H9 (cell line): ENCODE results near the gene ABHD14A. TPM values are rescaled to one million over a fixed set of nuclear protein-coding genes. Genes with fewer than 3 reads are reported as not detected.

Experiments used
- DNase-seq: peaks from one replicate; pipeline ENCODE4 v3.0.0-alpha.2; 2017
- H2AFZ ChIP-seq: one replicate; pipeline ENCODE4 v1.6.1; 2013; ENCODE audit warnings: mild to moderate bottlenecking, low read length, control low read depth, moderate library complexity
- H2AK5ac ChIP-seq: 2 replicates; pipeline ENCODE4 v1.6.1; 2013; ENCODE audit warnings: low read length, control low read depth, mixed read lengths; ENCODE audit not compliant: insufficient read length
- H2BK120ac ChIP-seq: one replicate; pipeline ENCODE4 v1.6.1; 2013; ENCODE audit warnings: low read depth, mild to moderate bottlenecking, low read length, control low read depth, inconsistent platforms; ENCODE audit not compliant: poor library complexity, severe bottlenecking
- H2BK12ac ChIP-seq: 2 replicates; pipeline ENCODE4 v1.6.1; 2013; ENCODE audit warnings: low read length, control low read depth, mixed read lengths, low read depth; ENCODE audit not compliant: insufficient read length
- H2BK15ac ChIP-seq: 2 replicates; pipeline ENCODE4 v1.6.1; 2013; ENCODE audit warnings: low read depth, low read length, control low read depth
- H2BK20ac ChIP-seq: one replicate; pipeline ENCODE4 v1.6.1; 2013; ENCODE audit warnings: low read depth, mild to moderate bottlenecking, low read length, control low read depth, inconsistent platforms; ENCODE audit not compliant: poor library complexity, severe bottlenecking
- H2BK5ac ChIP-seq: 2 replicates; pipeline ENCODE4 v1.6.1; 2013; ENCODE audit warnings: low read length, control low read depth, mixed read lengths; ENCODE audit not compliant: insufficient read length
- H3K14ac ChIP-seq: 2 replicates; pipeline ENCODE4 v1.6.1; 2013; ENCODE audit warnings: low read length, control low read depth; ENCODE audit not compliant: insufficient read depth
- H3K18ac ChIP-seq: 2 replicates; pipeline ENCODE4 v1.6.1; 2013; ENCODE audit warnings: low read depth, mild to moderate bottlenecking, mixed read lengths, low read length, control low read depth; ENCODE audit not compliant: insufficient read length
- H3K23ac ChIP-seq: 2 replicates; pipeline ENCODE4 v1.6.1; 2013; ENCODE audit warnings: low read length, control low read depth, mixed read lengths, low read depth; ENCODE audit not compliant: insufficient read length
- H3K23me2 ChIP-seq: 2 replicates; pipeline ENCODE4 v1.6.1; 2013; ENCODE audit warnings: low read depth, mild to moderate bottlenecking, mixed read lengths, low read length, control low read depth; ENCODE audit not compliant: insufficient read length, poor library complexity, severe bottlenecking
- H3K27ac ChIP-seq: 2 replicates; pipeline ENCODE4 v1.5.1; 2013; ENCODE audit warnings: low read length, control low read depth, mixed read lengths, low read depth; ENCODE audit not compliant: insufficient read length
- H3K27me3 ChIP-seq: 2 replicates; pipeline ENCODE4 v1.6.1; 2013; ENCODE audit warnings: low read length, control low read depth, inconsistent platforms; ENCODE audit not compliant: insufficient read depth
- H3K4ac ChIP-seq: 2 replicates; pipeline ENCODE4 v1.6.1; 2013; ENCODE audit warnings: low read depth, mild to moderate bottlenecking, control low read depth, inconsistent platforms, low read length, moderate library complexity
- H3K4me1 ChIP-seq: 2 replicates; pipeline ENCODE4 v1.6.1; 2013; ENCODE audit warnings: low read length, control low read depth, inconsistent platforms; ENCODE audit not compliant: insufficient read depth
- H3K4me2 ChIP-seq: 2 replicates; pipeline ENCODE4 v1.6.1; 2013; ENCODE audit warnings: low read length, control low read depth, mixed read lengths; ENCODE audit not compliant: insufficient read length, insufficient read depth
- H3K56ac ChIP-seq: 2 replicates; pipeline ENCODE4 v1.6.1; 2013; ENCODE audit warnings: low read depth, mild to moderate bottlenecking, mixed read lengths, low read length, control low read depth; ENCODE audit not compliant: insufficient read length
- H3K79me1 ChIP-seq: 2 replicates; pipeline ENCODE4 v1.6.1; 2013; ENCODE audit warnings: low read depth, mild to moderate bottlenecking, moderate library complexity, low read length, control low read depth, inconsistent platforms; ENCODE audit not compliant: insufficient read depth, poor library complexity, severe bottlenecking
- H3K79me2 ChIP-seq: 2 replicates; pipeline ENCODE4 v1.6.1; 2013; ENCODE audit warnings: low read length, control low read depth, inconsistent platforms; ENCODE audit not compliant: insufficient read depth
- H3K9ac ChIP-seq: 2 replicates; pipeline ENCODE4 v1.6.1; 2013; ENCODE audit warnings: low read length, control low read depth, mixed read lengths; ENCODE audit not compliant: insufficient read length; ENCODE audit errors: extremely low read depth
- H3K9me3 ChIP-seq: one replicate; pipeline ENCODE4 v1.6.1; 2013; ENCODE audit warnings: low read depth, low read length, inconsistent platforms; ENCODE audit not compliant: control insufficient read depth
- H3T11ph ChIP-seq: one replicate; pipeline ENCODE4 v1.6.1; 2013; ENCODE audit warnings: mild to moderate bottlenecking, low read length, control low read depth, inconsistent platforms
- H4K20me1 ChIP-seq: one replicate; pipeline ENCODE4 v1.6.1; 2013; ENCODE audit not compliant: control insufficient read depth, insufficient read length, insufficient read depth
- H4K5ac ChIP-seq: 2 replicates; pipeline ENCODE4 v1.6.1; 2013; ENCODE audit warnings: low read depth, mild to moderate bottlenecking, mixed read lengths, low read length, control low read depth; ENCODE audit not compliant: insufficient read length
- H4K8ac ChIP-seq: replicated peaks from 2 replicates; pipeline ENCODE4 v1.6.1; 2013; ENCODE audit warnings: low read length, control low read depth, mixed read lengths, low read depth; ENCODE audit not compliant: insufficient read length
- H4K91ac ChIP-seq: 2 replicates; pipeline ENCODE4 v1.6.1; 2013; ENCODE audit warnings: low read depth, mild to moderate bottlenecking, moderate library complexity, mixed read lengths, low read length, control low read depth; ENCODE audit not compliant: insufficient read length
- H3K27ac Mint-ChIP-seq, 3 experiments: 2 replicates in 2 of 3; 3 replicates in 1 of 3; pipeline ENCODE4 v1.8.0; 2020 to 2021; ENCODE audit warnings: mixed read lengths in 3 of 3, mild to moderate bottlenecking in 1 of 3, moderate library complexity in 1 of 3
- H3K27me3 Mint-ChIP-seq: 2 replicates; pipeline ENCODE4 v1.8.0; 2021; ENCODE audit warnings: low read depth, mild to moderate bottlenecking, moderate library complexity, mixed read lengths
- H3K36me3 Mint-ChIP-seq, 3 experiments: 2 replicates in 2 of 3; 3 replicates in 1 of 3; pipeline ENCODE4 v1.8.0; 2020 to 2021; ENCODE audit warnings: low read depth in 3 of 3, mixed read lengths in 3 of 3; ENCODE audit not compliant: insufficient read depth in 1 of 3
- H3K4me1 Mint-ChIP-seq, 2 experiments: 2 replicates each; pipeline ENCODE4 v1.8.0; 2020; ENCODE audit warnings: mixed read lengths in 2 of 2
- H3K4me3 Mint-ChIP-seq, 2 experiments: 2 replicates in 1 of 2; 3 replicates in 1 of 2; pipeline ENCODE4 v1.8.0; 2020 to 2021; ENCODE audit warnings: mild to moderate bottlenecking in 2 of 2, mixed read lengths in 2 of 2, moderate library complexity in 1 of 2
- H3K9me3 Mint-ChIP-seq, 2 experiments: 2 replicates in 1 of 2; 3 replicates in 1 of 2; pipeline ENCODE4 v1.8.0; 2020; ENCODE audit warnings: mild to moderate bottlenecking in 2 of 2, mixed read lengths in 2 of 2, moderate library complexity in 1 of 2
- WGBS: extraction: QIAGEN DNeasy Blood & Tissue Kit; methylation state at CpG from one replicate; pipeline ENCODE4 v1.1.7; 2013; ENCODE audit warnings: missing lambda C conversion rate, low lambda C conversion rate, mixed read lengths; ENCODE audit not compliant: insufficient read length; ENCODE audit errors: extremely low coverage; 5-methylcytosine and 5-hydroxymethylcytosine counted together
- total RNA-seq: library from RNA; stranded (reverse); gene quantifications from 2 replicates; pipeline ENCODE4 v1.2.1, GENCODE V29; 2021
- TF ChIP-seq, protein P1 (sequence below): fragments of 200-600 bp; sonication (generic); conservative IDR thresholded peaks from 3 replicates; pipeline ENCODE4 v1.8.0; 2021; ENCODE audit warnings: antibody characterized with exemption, mild to moderate bottlenecking

ABHD14A gene
- total RNA-seq, 1 experiment from 2014 or later: 3.1 TPM

DNA sequence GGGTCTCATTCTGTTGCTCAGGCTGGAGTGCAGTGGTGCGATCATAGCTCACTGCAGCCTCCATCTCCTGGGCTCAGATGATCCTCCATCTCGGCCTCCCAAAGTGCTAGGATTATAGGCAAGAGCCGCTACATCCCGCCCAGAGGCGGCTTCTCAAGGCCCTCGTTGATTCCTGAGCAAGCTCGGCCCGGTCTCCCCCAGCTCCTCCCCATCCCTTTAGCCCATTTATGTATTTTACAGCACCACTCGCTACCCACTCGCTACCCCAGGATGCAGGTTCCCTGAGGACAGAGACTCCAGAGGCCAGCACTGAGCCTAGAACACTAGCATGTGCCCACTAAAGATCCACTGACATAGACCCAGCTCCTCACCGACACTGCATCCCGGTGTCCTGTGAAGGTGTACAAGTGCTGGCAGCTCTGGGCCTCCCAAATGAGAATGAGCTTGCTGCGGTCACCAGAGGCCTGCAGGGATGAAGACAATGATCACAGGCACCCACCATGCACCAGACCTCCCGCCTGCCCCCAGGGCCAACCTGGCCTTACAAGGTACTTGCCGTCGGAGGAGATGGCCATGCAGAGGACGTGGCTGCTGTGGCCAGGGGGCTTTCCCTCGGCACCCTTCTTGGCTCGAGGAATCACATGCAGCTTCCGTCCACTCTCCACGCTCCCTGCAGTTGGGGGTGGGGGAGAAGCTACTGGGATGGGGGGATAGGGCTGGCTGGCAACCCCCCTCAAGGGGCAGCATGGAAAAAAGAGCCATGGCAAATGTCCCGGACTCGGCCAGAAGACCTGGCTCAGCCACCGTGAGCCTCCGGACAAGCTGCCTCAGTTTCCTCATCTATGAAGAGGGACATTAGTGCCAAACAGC lies 38.7 kb upstream of the ABHD14A start:
- Histone ChIP-seq H3K4ac (no peak overlapping the region), H2BK5ac (no peak overlapping the region), H2BK20ac (no peak overlapping the region), H3K23ac (no peak overlapping the region), H3K9me3 (no peaks in the 10 kb centered on the region), H3K9ac (no peak overlapping the region), H3K14ac (no peak overlapping the region), H4K91ac (no peak overlapping the region), H4K5ac (no peak overlapping the region), H4K8ac (no peak overlapping the region), H3K79me1 (peaks cover 12% of the 10 kb centered on the region), H3K56ac (no peak overlapping the region), H2BK120ac (no peak overlapping the region), H3T11ph (no peak overlapping the region), H2BK12ac (no peak overlapping the region), H3K23me2 (peaks cover 4% of the 10 kb centered on the region), H3K4me2 (no peak overlapping the region), H3K4me1 (0 out of 2 replicates have a peak, but pooled peaks cover 2% of the 10 kb centered on the region), H2AK5ac (no peak overlapping the region), H2BK15ac (no peak overlapping the region), H2AFZ (no peak overlapping the region), H4K20me1 (no peaks in the 10 kb centered on the region), H3K27ac (no peak overlapping the region), H3K79me2 (peaks cover 9% of the 10 kb centered on the region), H3K18ac (no peak overlapping the region), H3K27me3 (no peaks in the 10 kb centered on the region)
- H3K27ac Mint-ChIP-seq: no peak overlapping the region
- H3K36me3 Mint-ChIP-seq: peaks cover 58 to 88% (median 77%) of the 10 kb centered on the region in 3 experiments; a peak in 6 of 7 replicates
- WGBS: no CpG with 5 or more reads among the region's 25 CpGs
- no peaks in the 10 kb centered on the region; a peak in 1 of 5 replicates for H3K9me3 Mint-ChIP-seq
- peaks cover 11% of the 10 kb centered on the region in 2 experiments for H3K4me1 Mint-ChIP-seq
- H3K27me3 Mint-ChIP-seq: no peaks in the 10 kb centered on the region; the same call in 1 of the 2 replicates
- TF ChIP-seq, protein P1, sequence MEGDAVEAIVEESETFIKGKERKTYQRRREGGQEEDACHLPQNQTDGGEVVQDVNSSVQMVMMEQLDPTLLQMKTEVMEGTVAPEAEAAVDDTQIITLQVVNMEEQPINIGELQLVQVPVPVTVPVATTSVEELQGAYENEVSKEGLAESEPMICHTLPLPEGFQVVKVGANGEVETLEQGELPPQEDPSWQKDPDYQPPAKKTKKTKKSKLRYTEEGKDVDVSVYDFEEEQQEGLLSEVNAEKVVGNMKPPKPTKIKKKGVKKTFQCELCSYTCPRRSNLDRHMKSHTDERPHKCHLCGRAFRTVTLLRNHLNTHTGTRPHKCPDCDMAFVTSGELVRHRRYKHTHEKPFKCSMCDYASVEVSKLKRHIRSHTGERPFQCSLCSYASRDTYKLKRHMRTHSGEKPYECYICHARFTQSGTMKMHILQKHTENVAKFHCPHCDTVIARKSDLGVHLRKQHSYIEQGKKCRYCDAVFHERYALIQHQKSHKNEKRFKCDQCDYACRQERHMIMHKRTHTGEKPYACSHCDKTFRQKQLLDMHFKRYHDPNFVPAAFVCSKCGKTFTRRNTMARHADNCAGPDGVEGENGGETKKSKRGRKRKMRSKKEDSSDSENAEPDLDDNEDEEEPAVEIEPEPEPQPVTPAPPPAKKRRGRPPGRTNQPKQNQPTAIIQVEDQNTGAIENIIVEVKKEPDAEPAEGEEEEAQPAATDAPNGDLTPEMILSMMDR: no peak
- no peak overlapping the region for H3K4me3 Mint-ChIP-seq
- DNase-seq: no peak
